ENCODE data around the gene PEBP1. TPM values are rescaled to one million over a fixed set of nuclear protein-coding genes. Genes with fewer than 3 reads are reported as not detected.
A peak's percentile ranks its signal among the peaks of the same experiment; 100 is the strongest.

Gene PEBP1
- total and polyA plus RNA-seq, 2 of the 8 experiments (the other 6 are each of a cell fraction or from before 2014, with no cell fraction given) = 444 to 622 TPM

DNA sequence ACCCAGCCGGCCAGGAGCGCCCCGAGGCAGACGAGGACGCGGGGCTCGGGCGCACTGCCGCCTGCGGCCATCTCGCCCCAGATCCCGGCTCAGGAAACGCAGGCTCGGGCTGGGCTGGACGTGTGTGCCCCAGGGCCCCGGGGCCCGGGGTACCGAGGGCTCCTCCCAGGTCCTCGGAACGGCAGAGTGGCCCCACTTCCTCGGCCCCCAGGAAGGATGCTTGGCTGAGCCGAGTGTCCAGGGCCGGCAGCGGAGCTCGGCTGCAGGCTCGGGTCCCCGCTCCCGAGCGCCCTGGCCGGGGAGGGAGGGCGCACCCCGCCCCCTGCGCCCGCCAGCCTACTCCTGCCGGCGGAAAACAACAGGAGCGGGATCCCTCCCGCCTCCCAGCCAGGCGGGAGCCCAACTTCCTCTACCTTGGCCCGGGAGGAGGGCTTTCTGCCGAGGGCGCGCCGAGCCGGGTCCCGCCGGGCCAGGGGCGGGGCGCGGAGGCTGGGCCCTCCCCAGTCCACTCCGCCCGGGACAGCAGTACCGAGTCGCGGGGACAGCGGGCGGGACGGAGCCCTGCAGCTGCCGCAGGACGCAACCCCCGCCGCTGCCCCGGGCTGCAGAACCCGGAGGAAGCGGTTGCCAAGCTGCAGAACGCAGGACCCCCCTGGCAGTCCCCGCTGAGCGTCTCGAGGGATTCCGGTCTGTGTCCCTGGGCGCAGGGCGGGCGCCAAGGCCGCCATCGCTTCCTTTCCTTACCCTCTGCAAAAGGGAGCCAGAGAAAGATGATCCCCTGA is 32.1 kb upstream of the PEBP1 start, which contains the start of gene VSIG10 (continued):
- TF ChIP-seq SUZ12 (IDR thresholded peaks at IDR 0.05; ENCODE audit: low read length) (no peak), RFX5 (IDR thresholded peaks at IDR 0.05; ENCODE audit: borderline replicate concordance, low read depth, low read length) (no peak), CBX5 (IDR thresholded peaks at IDR 0.05; ENCODE audit: low read depth, low read length) (no peak), CHD2 (IDR thresholded peaks at IDR 0.05; ENCODE audit: low read length) (no peak), ASH2L (IDR thresholded peaks at IDR 0.05; ENCODE audit: low read length) (peak; percentile 93), EZH2 (IDR thresholded peaks at IDR 0.05; ENCODE audit: low read depth, low read length, severe bottlenecking) (no peak), BRCA1 (IDR thresholded peaks at IDR 0.05; ENCODE audit: low read depth, low read length) (no peak), JUND (IDR thresholded peaks at IDR 0.05; ENCODE audit: low read length) (no peak), JUN (IDR thresholded peaks at IDR 0.05; ENCODE audit: low read depth, low read length) (no peak), YY1 (IDR thresholded peaks at IDR 0.05; ENCODE audit: low read depth, low read length) (peak; percentile 70; the same call in 1 of the 2 replicates), HDAC2 (IDR thresholded peaks at IDR 0.05; ENCODE audit: borderline replicate concordance in 1 of 2, low read depth in 2 of 2, low read length in 2 of 2) (no peak), SIX5 (IDR thresholded peaks at IDR 0.05; ENCODE audit: low read depth, low read length) (no peak), TBP (IDR thresholded peaks at IDR 0.05; ENCODE audit: low read depth, low read length) (peak; percentile 4)
